GM23248 (cell line): ENCODE data around the gene ZNF652. TPM values are rescaled to one million over a fixed set of nuclear protein-coding genes. Genes with fewer than 3 reads are reported as not detected.
A peak's percentile ranks its signal among the peaks of the same experiment; 100 is the strongest.

ENCODE experiments used
- DNase-seq: peaks from one replicate; pipeline ENCODE4 v3.0.0-alpha.2; 2015
- H2AFZ ChIP-seq: fragments of 200-600 bp; sonication (generic); 2 replicates; pipeline ENCODE4 v1.6.1; 2016; ENCODE audit warnings: antibody characterized with exemption
- H3F3A ChIP-seq: fragments of 200-600 bp; sonication (generic); 2 replicates; pipeline ENCODE4 v1.6.1; 2016; ENCODE audit warnings: mild to moderate bottlenecking, antibody characterized with exemption, mixed run types; ENCODE audit not compliant: insufficient read depth
- H3K27ac ChIP-seq: fragments of 200-600 bp; sonication (generic); 2 replicates; pipeline ENCODE4 v1.5.1; 2016; ENCODE audit warnings: mild to moderate bottlenecking
- H3K27me3 ChIP-seq: fragments of 200-600 bp; sonication (generic); replicated peaks from 2 replicates; pipeline ENCODE4 v1.6.1; 2016; ENCODE audit warnings: mild to moderate bottlenecking; ENCODE audit not compliant: insufficient read depth
- H3K36me3 ChIP-seq: fragments of 200-600 bp; sonication (generic); 2 replicates; pipeline ENCODE4 v1.6.1; 2016; ENCODE audit warnings: low read depth, mild to moderate bottlenecking
- H3K4me1 ChIP-seq: fragments of 200-600 bp; sonication (generic); 2 replicates; pipeline ENCODE4 v1.6.1; 2016; ENCODE audit warnings: mild to moderate bottlenecking; ENCODE audit not compliant: insufficient read depth
- H3K4me2 ChIP-seq: fragments of 200-600 bp; sonication (generic); one replicate; pipeline ENCODE4 v1.6.1; 2016; ENCODE audit warnings: mild to moderate bottlenecking; ENCODE audit not compliant: unreplicated experiment
- H3K4me3 ChIP-seq: fragments of 200-600 bp; sonication (generic); 2 replicates; pipeline ENCODE4 v1.5.1; 2016; ENCODE audit warnings: mild to moderate bottlenecking
- H3K79me2 ChIP-seq: fragments of 200-600 bp; sonication (generic); 2 replicates; pipeline ENCODE4 v1.6.1; 2016; ENCODE audit warnings: mild to moderate bottlenecking; ENCODE audit not compliant: insufficient read depth
- H3K9ac ChIP-seq: fragments of 200-600 bp; sonication (generic); 2 replicates; pipeline ENCODE4 v1.6.1; 2016; ENCODE audit warnings: mild to moderate bottlenecking
- H3K9me2 ChIP-seq: fragments of 200-600 bp; sonication (generic); 2 replicates; pipeline ENCODE4 v1.6.1; 2016; ENCODE audit warnings: mixed run types, mild to moderate bottlenecking, moderate library complexity; ENCODE audit not compliant: insufficient read depth
- H3K9me3 ChIP-seq: fragments of 200-600 bp; sonication (generic); one replicate; pipeline ENCODE4 v1.6.1; 2017; ENCODE audit warnings: low read depth
- H4K20me1 ChIP-seq: fragments of 200-600 bp; sonication (generic); 2 replicates; pipeline ENCODE4 v1.6.0; 2016; ENCODE audit not compliant: insufficient read depth
- EZH2 ChIP-seq: fragments of 200-600 bp; sonication (generic); IDR thresholded peaks from 2 replicates; pipeline ENCODE4 v1.6.1; 2018; ENCODE audit warnings: antibody characterized with exemption, mild to moderate bottlenecking; ENCODE audit not compliant: insufficient read depth, poor library complexity, severe bottlenecking
- EZH2phosphoT487 ChIP-seq: fragments of 200-600 bp; sonication (generic); IDR thresholded peaks from 2 replicates; pipeline ENCODE4 v1.6.1; 2018; ENCODE audit warnings: antibody characterized with exemption, moderate library complexity, mild to moderate bottlenecking, low read depth; ENCODE audit not compliant: insufficient read depth
- WGBS, 2 experiments: methylation state at CpG; one replicate each; pipeline ENCODE4 v1.1.6; 2015 to 2017; ENCODE audit warnings: low lambda C conversion rate in 2 of 2, low coverage in 1 of 2; ENCODE audit errors: missing lambda C conversion rate in 2 of 2; 5-methylcytosine and 5-hydroxymethylcytosine counted together
- in situ Hi-C: fragments of 300-500 bp; cut with MboI; formaldehyde crosslinking; loops from 2 replicates; pipeline ENCODE4 v1.15.0; 2020
- polyA plus RNA-seq: library from polyadenylated mRNA; unstranded; fragments of >200 nt; fragmentation: Nextera tagmentation; extraction: Ambion mirVana; gene quantifications from 2 replicates; pipeline ENCODE4 v1.2.1, GENCODE V29; 2016
- total RNA-seq: library from RNA; depleted of rRNA; stranded (reverse); fragments of >200 nt; shearing (Covaris generic); gene quantifications from 2 replicates; pipeline ENCODE4 v1.2.3, GENCODE V29; 2014; rRNA removed

ZNF652 gene
- total RNA-seq, result 17.2 and 18.1 TPM in 2 replicates
- 12.4 and 13.1 TPM in 2 replicates for polyA plus RNA-seq

GRCh38 chr17:49361902-49362722, at the start of gene ZNF652:
Gene ZNF652, minus strand, starts transcription at chr17:49362250. Its CDS starts 44,525 bp downstream, at chr17:49317725.
- no peaks in the 10 kb centered on the region for H3K36me3 ChIP-seq
- WGBS, 2 experiments, result 1% methylated on average over 13 to 64 of the region's 106 CpGs
- H3K27ac ChIP-seq, result peak within 1 kb of the TSS; percentile 65
- DNase-seq, result peak; percentile 94
- peak within 1 kb of the TSS; percentile 66 for H2AFZ ChIP-seq
- H3K27me3 ChIP-seq, result no peaks in the 10 kb centered on the region
- no peak for TF ChIP-seq EZH2phosphoT487
- TF ChIP-seq EZH2, result no peak
- H3K4me1 ChIP-seq, result peaks cover 25% of the 10 kb centered on the region
- no peaks in the 10 kb centered on the region for H3K9me3 ChIP-seq
- peak within 1 kb of the TSS; percentile 95 for H3K9ac ChIP-seq
- no peaks in the 10 kb centered on the region; the same call in 1 of the 2 replicates for H3F3A ChIP-seq
- in situ Hi-C loops, result no loop called here
- peaks cover 42% of the 10 kb centered on the region for H3K79me2 ChIP-seq
- peaks cover 23% of the 10 kb centered on the region for H4K20me1 ChIP-seq
- peak within 1 kb of the TSS; percentile 97 for H3K4me2 ChIP-seq
- H3K9me2 ChIP-seq, result no peaks in the 10 kb centered on the region
- peak within 1 kb of the TSS; percentile 88 for H3K4me3 ChIP-seq

DNA sequence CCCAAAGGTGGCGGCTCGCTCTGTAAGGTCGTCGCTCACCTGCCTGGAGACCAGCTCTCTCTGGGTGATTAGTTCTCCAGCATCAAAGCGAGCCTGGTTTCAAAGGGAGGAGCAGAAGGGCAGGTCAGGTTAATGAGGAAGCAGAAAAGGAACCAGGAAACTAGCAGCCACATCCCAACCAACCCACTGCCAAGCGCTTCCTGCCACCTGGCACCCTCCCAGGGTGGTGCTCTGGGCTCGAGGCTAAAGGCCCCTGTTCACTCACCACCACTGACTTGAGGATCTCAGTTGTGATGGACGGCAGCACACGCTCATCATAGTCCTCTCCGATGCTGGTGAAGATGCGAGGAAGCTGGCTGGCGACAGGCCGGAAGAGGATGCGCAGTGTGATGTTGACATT, 47.0 kb upstream of the ZNF652 start:
- no peaks in the 10 kb centered on the region for H3K9me2 ChIP-seq
- H3K79me2 ChIP-seq, result peaks cover 22% of the 10 kb centered on the region
- 0 out of 2 replicates have a peak, but pooled peaks cover 4% of the 10 kb centered on the region for H3F3A ChIP-seq
- H3K27ac ChIP-seq, result no peak overlapping the region
- peaks cover 70% of the 10 kb centered on the region for H3K36me3 ChIP-seq
- no peaks in the 10 kb centered on the region for H3K9me3 ChIP-seq
- H2AFZ ChIP-seq, result no peak overlapping the region
- DNase-seq, result no peak
- peaks cover 7% of the 10 kb centered on the region for H3K4me1 ChIP-seq
- no peaks in the 10 kb centered on the region for H3K27me3 ChIP-seq
- no peak overlapping the region for H3K9ac ChIP-seq
- no peak overlapping the region for H3K4me2 ChIP-seq
- in situ Hi-C loops, result no loop called here
- H4K20me1 ChIP-seq, result no peaks in the 10 kb centered on the region
- H3K4me3 ChIP-seq, result no peak overlapping the region
- no peak for TF ChIP-seq EZH2
- no peak for TF ChIP-seq EZH2phosphoT487
- 91 to 95% methylated on average over 14 of the region's 14 CpGs for WGBS, 2 experiments

GRCh38 chr17:49407981-49408501, 46.0 kb upstream of the ZNF652 start:
- Histone ChIP-seq H3K4me1 (no peaks in the 10 kb centered on the region), H3K36me3 (peaks cover 70% of the 10 kb centered on the region), H3K9ac (no peak overlapping the region), H3K27ac (no peak overlapping the region), H3K4me2 (no peak overlapping the region), H2AFZ (no peak overlapping the region), H3F3A (0 out of 2 replicates have a peak, but pooled peaks cover 4% of the 10 kb centered on the region), H3K79me2 (peaks cover 12% of the 10 kb centered on the region; the same call in 1 of the 2 replicates), H4K20me1 (no peaks in the 10 kb centered on the region), H3K4me3 (no peak overlapping the region), H3K27me3 (no peaks in the 10 kb centered on the region), H3K9me3 (no peaks in the 10 kb centered on the region), H3K9me2 (no peaks in the 10 kb centered on the region)
- in situ Hi-C loops, result no loop called here
- TF ChIP-seq EZH2, result no peak
- TF ChIP-seq EZH2phosphoT487, result no peak
- WGBS, 2 experiments, result 56 to 57% methylated on average over 9 of the region's 9 CpGs
- DNase-seq, result peak; percentile 61

- Histone ChIP-seq H3F3A (0 out of 2 replicates have a peak, but pooled peaks cover 4% of the 10 kb centered on the region), H4K20me1 (no peaks in the 10 kb centered on the region), H3K4me1 (no peaks in the 10 kb centered on the region), H3K4me3 (no peak overlapping the region), H3K9ac (no peak overlapping the region), H2AFZ (no peak overlapping the region), H3K9me3 (no peaks in the 10 kb centered on the region), H3K27me3 (no peaks in the 10 kb centered on the region), H3K27ac (no peak overlapping the region), H3K79me2 (peaks cover 2% of the 10 kb centered on the region; the same call in 1 of the 2 replicates), H3K36me3 (peaks cover 61% of the 10 kb centered on the region), H3K4me2 (no peak overlapping the region), H3K9me2 (no peaks in the 10 kb centered on the region)
- WGBS, 2 experiments, result 81 to 83% methylated on average over 9 of the region's 9 CpGs
- in situ Hi-C loops, result no loop called here
- no peak for DNase-seq
- TF ChIP-seq EZH2 (no peak), EZH2phosphoT487 (no peak)
Measured at GRCh38 chr17:49407086-49407485, 45.0 kb upstream of the ZNF652 start.
